Ovary (tissue), 9 donors: ENCODE data around the gene PPP1R1B. TPM values are rescaled to one million over a fixed set of nuclear protein-coding genes. Genes with fewer than 3 reads are reported as not detected.
"Not testable (repeated sequence)": the region's sequence is repeated elsewhere in the genome, so short reads cannot be mapped to it uniquely, and the experiment has no call there.

ENCODE experiments used
- DNase-seq, 5 donors: peaks; one replicate each; pipeline ENCODE4 v3.0.0-alpha.2; 2019 to 2020
- H3K27ac ChIP-seq, 2 donors: fragments of 200-600 bp; one replicate each; pipeline versions ENCODE4 v1.5.1 to v1.8.0; 2019 to 2022
- H3K27me3 ChIP-seq: fragments of 200-600 bp; one replicate; pipeline ENCODE4 v1.8.0; 2022
- H3K36me3 ChIP-seq: fragments of 200-600 bp; sonication (generic); one replicate; pipeline ENCODE4 v1.5.1; 2019
- H3K4me1 ChIP-seq: one replicate; pipeline ENCODE4 v1.8.1; 2013; ENCODE audit warnings: mild to moderate bottlenecking, moderate library complexity; ENCODE audit not compliant: insufficient read depth
- H3K4me3 ChIP-seq: fragments of 200-600 bp; sonication (generic); one replicate; pipeline ENCODE4 v1.5.1; 2017
- H3K9me3 ChIP-seq, 2 donors: fragments of 200-600 bp in 1 of 2; sonication (generic) in 1 of 2; one replicate each; pipeline versions ENCODE4 v1.5.1 to v1.8.1; 2013 to 2019; ENCODE audit warnings: mild to moderate bottlenecking in 1 of 2, moderate library complexity in 1 of 2
- CTCF ChIP-seq, 3 donors: fragments of 450-650 bp in 2 of 3; fragments of 200-600 bp in 1 of 3; IDR thresholded peaks; one replicate each; pipeline versions ENCODE4 v1.5.1 to v1.8.0; 2016 to 2022; ENCODE audit warnings: antibody characterized with exemption in 3 of 3, mild to moderate bottlenecking in 1 of 3
- EP300 ChIP-seq: sonication (generic); formaldehyde crosslinking; IDR thresholded peaks from one replicate; pipeline ENCODE4 v1.6.1; 2017; ENCODE audit warnings: antibody characterized with exemption
- POLR2A ChIP-seq: fragments of 450-650 bp; IDR thresholded peaks from one replicate; pipeline ENCODE4 v1.6.1; 2017; ENCODE audit warnings: antibody characterized with exemption, mild to moderate bottlenecking, moderate library complexity
- WGBS, 3 donors: extraction: QIAGEN DNeasy Blood & Tissue Kit in 1 of 3; methylation state at CpG; one replicate each; pipeline versions ENCODE4 v1.1.5 to v1.1.7; 2013 to 2017; 5-methylcytosine and 5-hydroxymethylcytosine counted together
- intact Hi-C, 4 donors: fragments of 100-400 bp; cut with DNase I; formaldehyde crosslinking; loops; one replicate each; pipeline versions ENCODE4 v1.11.0 to v1.15.1; 2022 to 2023
- polyA plus RNA-seq, 2 donors: library from polyadenylated mRNA; stranded (reverse); fragments of 200-250 nt in 1 of 2; fragments of 350-450 nt in 1 of 2; fragmentation: Illumina TruSeq in 1 of 2; extraction: RNeasy Lipid Tissue Mini Kit (QIAGEN cat#74804) in 1 of 2; gene quantifications; one replicate each; pipeline ENCODE4 v1.2.3, GENCODE V29; 2013 to 2014
- total RNA-seq, 7 donors: library from RNA; depleted of rRNA in 2 of 7; stranded (reverse); fragments of >200 nt in 2 of 7; fragmentation: NEBNext Ultra II Directional in 3 of 7; extraction: Animal tissue kit (Norgen Biotek cat#: 25700) in 3 of 7; gene quantifications; one replicate each; pipeline versions ENCODE4 v1.1.0 to v1.2.4, GENCODE V29; 2016 to 2023
- donor health status: DM: no; HTN: no; CAD: no; lungs with moderate emphysema.
- donor health status: DM: no; HTN: no; CAD: no.
- donor health status: Bipolar disorder and iron deficiency.
- donor health status: DM: yes; HTN: yes; CAD: no.
- donor health status: DM: no; HTN: no; CAD: no.
- donor health status: DM: yes; HTN: yes; CAD: no.

The PPP1R1B gene
- total and polyA plus RNA-seq, 9 donors, result 0.43 to 23.0 (median 10.1) TPM

GRCh38 chr17:39581071-39581758 is 45.5 kb upstream of the PPP1R1B start:
- H3K27ac ChIP-seq, result no peak overlapping the region
- H3K4me1 ChIP-seq, result no peaks in the 10 kb centered on the region
- intact Hi-C loops, result no loop called here
- H3K9me3 ChIP-seq, result no peaks in the 10 kb centered on the region
- no peaks in the 10 kb centered on the region for H3K36me3 ChIP-seq
- no peak overlapping the region for H3K4me3 ChIP-seq
- no peak for TF ChIP-seq EP300
- no peak for TF ChIP-seq CTCF (IDR thresholded peaks at IDR 0.05)
- no peak for TF ChIP-seq POLR2A
- WGBS, 3 donors, result 88 to 90% (median 88%) methylated on average over 20 of the region's 20 CpGs
- no peaks in the 10 kb centered on the region for H3K27me3 ChIP-seq
- no peak for DNase-seq

- intact Hi-C loops, result no loop called here
- WGBS, 3 donors, result 77 to 81% (median 80%) methylated on average over 4 of the region's 4 CpGs
- Histone ChIP-seq H3K4me1 (no peaks in the 10 kb centered on the region), H3K4me3 (no peak overlapping the region), H3K27me3 (no peaks in the 10 kb centered on the region), H3K27ac (no peak overlapping the region), H3K36me3 (no peaks in the 10 kb centered on the region), H3K9me3 (no peaks in the 10 kb centered on the region)
- no peak for TF ChIP-seq CTCF (IDR thresholded peaks at IDR 0.05)
- TF ChIP-seq EP300, result no peak
- no peak for TF ChIP-seq POLR2A
- no peak for DNase-seq
Measured at GRCh38 chr17:39581759-39582085, 45.0 kb upstream of the PPP1R1B start.

DNA sequence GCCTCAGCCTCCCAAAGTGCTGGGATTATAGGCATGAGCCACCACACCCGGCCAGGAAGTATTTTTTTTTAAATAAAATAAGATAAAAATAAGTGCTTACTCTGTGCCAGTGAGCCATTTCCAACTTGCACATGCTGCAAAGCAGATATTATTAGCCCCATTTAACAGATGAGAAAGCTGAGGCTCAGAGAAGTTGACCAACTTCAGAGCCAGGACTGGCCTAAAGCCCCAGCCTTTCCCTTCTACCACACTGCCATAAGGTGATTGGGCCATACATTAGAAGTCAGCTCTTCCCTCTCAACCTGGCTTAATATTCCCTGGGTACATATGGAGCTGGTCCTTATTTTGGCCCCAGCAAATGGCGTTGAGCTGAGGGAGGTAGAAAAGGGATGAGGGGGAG is 44.1 kb upstream of the PPP1R1B start:
- Histone ChIP-seq H3K27me3 (no peaks in the 10 kb centered on the region), H3K36me3 (no peaks in the 10 kb centered on the region), H3K9me3 (no peaks in the 10 kb centered on the region), H3K4me3 (no peak overlapping the region), H3K27ac (no peak overlapping the region), H3K4me1 (no peaks in the 10 kb centered on the region)
- intact Hi-C loops, result no loop called here
- WGBS, 3 donors, result 35 to 52% (median 52%) methylated on average over 2 of the region's 2 CpGs
- no peak for DNase-seq
- TF ChIP-seq POLR2A, result no peak
- no peak for TF ChIP-seq CTCF (IDR thresholded peaks at IDR 0.05)
- no peak for TF ChIP-seq EP300

DNA sequence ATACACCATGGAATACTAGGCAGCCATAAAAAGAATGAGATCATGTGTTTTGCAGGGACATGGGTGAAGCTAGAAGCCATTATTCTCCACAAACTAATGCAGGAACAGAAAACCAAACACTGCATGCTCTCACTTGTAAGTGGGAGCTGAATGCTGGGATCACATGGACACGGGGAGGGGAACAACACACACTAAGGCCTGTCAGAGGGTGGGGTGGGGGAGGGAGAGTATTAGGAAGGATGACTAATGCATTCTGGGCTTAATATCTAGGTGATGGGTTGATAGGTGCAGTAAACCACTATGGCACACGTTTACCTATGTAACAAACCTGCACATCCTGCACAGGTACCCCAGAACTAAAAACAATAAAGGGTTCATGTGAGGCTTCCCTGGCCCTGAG is 36.6 kb upstream of the PPP1R1B start:
- 46 to 67% (median 62%) methylated on average over 2 of the region's 2 CpGs for WGBS, 3 donors
- H3K4me3 ChIP-seq, H3K9me3 ChIP-seq, H3K27me3 ChIP-seq, H3K36me3 ChIP-seq, H3K27ac ChIP-seq, DNase-seq, H3K4me1 ChIP-seq, intact Hi-C loops: not testable (repeated sequence)

GRCh38 chr17:39591958-39592954 is 34.5 kb upstream of the PPP1R1B start:
- DNase-seq, result peak in 1 of 5 donors; percentile 19
- 2 to 6% (median 2%) methylated on average over 22 of the region's 22 CpGs for WGBS, 3 donors
- Histone ChIP-seq H3K27ac (no peak overlapping the region), H3K4me3 (no peak overlapping the region), H3K9me3 (no peaks in the 10 kb centered on the region), H3K36me3 (no peaks in the 10 kb centered on the region), H3K4me1 (no peaks in the 10 kb centered on the region), H3K27me3 (no peaks in the 10 kb centered on the region)
- intact Hi-C loops, result no loop called here
- TF ChIP-seq POLR2A (no peak), EP300 (no peak), CTCF (IDR thresholded peaks at IDR 0.05) (no peak)
